HFFc6 (cell line): Measurements from ENCODE around the gene SLC5A8. TPM values are rescaled to one million over a fixed set of nuclear protein-coding genes. Genes with fewer than 3 reads are reported as not detected.

Source experiments
- DNase-seq: peaks from one replicate; pipeline ENCODE4 v3.0.0-alpha.2; 2018
- H3K27ac Mint-ChIP-seq: 2 replicates; pipeline ENCODE4 v1.8.0; 2020; ENCODE audit warnings: mild to moderate bottlenecking, mixed read lengths
- H3K27me3 Mint-ChIP-seq: 2 replicates; pipeline ENCODE4 v1.8.0; 2021; ENCODE audit warnings: mild to moderate bottlenecking, moderate library complexity, mixed read lengths; ENCODE audit not compliant: insufficient read depth
- H3K36me3 Mint-ChIP-seq: 2 replicates; pipeline ENCODE4 v1.8.0; 2021; ENCODE audit warnings: low read depth, mixed read lengths
- H3K4me1 Mint-ChIP-seq: 2 replicates; pipeline ENCODE4 v1.8.0; 2020; ENCODE audit warnings: low read depth, mixed read lengths
- H3K4me3 Mint-ChIP-seq: 2 replicates; pipeline ENCODE4 v1.8.0; 2020; ENCODE audit warnings: mild to moderate bottlenecking, moderate library complexity, mixed read lengths
- H3K9me3 Mint-ChIP-seq: 2 replicates; pipeline ENCODE4 v1.8.0; 2020; ENCODE audit warnings: mild to moderate bottlenecking, mixed read lengths
- long read RNA-seq: library from polyadenylated mRNA; unstranded; transcript quantifications from one replicate; pipeline ENCODE4 v2.0.0, GENCODE V29; 2019
- total RNA-seq, 6 experiments: library from RNA; stranded (reverse); fragmentation: NEBNext Ultra II Directional; extraction: Animal tissue kit (Norgen Biotek cat#: 25700); gene quantifications; 2 replicates in 1 of 6; 3 replicates in 5 of 6; pipeline ENCODE4 v1.2.3, GENCODE V29; 2021
- TF ChIP-seq, protein P1 (sequence below): fragments of 200-600 bp; sonication (generic); IDR thresholded peaks from 2 replicates; pipeline ENCODE4 v1.5.0; 2021; ENCODE audit warnings: antibody characterized with exemption, mild to moderate bottlenecking

The SLC5A8 gene, protein sequence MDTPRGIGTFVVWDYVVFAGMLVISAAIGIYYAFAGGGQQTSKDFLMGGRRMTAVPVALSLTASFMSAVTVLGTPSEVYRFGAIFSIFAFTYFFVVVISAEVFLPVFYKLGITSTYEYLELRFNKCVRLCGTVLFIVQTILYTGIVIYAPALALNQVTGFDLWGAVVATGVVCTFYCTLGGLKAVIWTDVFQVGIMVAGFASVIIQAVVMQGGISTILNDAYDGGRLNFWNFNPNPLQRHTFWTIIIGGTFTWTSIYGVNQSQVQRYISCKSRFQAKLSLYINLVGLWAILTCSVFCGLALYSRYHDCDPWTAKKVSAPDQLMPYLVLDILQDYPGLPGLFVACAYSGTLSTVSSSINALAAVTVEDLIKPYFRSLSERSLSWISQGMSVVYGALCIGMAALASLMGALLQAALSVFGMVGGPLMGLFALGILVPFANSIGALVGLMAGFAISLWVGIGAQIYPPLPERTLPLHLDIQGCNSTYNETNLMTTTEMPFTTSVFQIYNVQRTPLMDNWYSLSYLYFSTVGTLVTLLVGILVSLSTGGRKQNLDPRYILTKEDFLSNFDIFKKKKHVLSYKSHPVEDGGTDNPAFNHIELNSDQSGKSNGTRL
- total RNA-seq: not detected
- long read RNA-seq: 0 reads

GRCh38 chr12:101209319-101210302 lies at the start of gene SLC5A8:
SLC5A8 (minus strand) TSS chr12:101210238; CDS start chr12:101209848, 390 bp downstream.
- peaks cover 21% of the 10 kb centered on the region for H3K9me3 Mint-ChIP-seq
- no peak within 1 kb of the TSS for H3K27ac Mint-ChIP-seq
- no peaks in the 10 kb centered on the region; the same call in 1 of the 2 replicates for H3K27me3 Mint-ChIP-seq
- no peak within 1 kb of the TSS for H3K4me3 Mint-ChIP-seq
- H3K36me3 Mint-ChIP-seq: no peaks in the 10 kb centered on the region
- TF ChIP-seq, protein P1, sequence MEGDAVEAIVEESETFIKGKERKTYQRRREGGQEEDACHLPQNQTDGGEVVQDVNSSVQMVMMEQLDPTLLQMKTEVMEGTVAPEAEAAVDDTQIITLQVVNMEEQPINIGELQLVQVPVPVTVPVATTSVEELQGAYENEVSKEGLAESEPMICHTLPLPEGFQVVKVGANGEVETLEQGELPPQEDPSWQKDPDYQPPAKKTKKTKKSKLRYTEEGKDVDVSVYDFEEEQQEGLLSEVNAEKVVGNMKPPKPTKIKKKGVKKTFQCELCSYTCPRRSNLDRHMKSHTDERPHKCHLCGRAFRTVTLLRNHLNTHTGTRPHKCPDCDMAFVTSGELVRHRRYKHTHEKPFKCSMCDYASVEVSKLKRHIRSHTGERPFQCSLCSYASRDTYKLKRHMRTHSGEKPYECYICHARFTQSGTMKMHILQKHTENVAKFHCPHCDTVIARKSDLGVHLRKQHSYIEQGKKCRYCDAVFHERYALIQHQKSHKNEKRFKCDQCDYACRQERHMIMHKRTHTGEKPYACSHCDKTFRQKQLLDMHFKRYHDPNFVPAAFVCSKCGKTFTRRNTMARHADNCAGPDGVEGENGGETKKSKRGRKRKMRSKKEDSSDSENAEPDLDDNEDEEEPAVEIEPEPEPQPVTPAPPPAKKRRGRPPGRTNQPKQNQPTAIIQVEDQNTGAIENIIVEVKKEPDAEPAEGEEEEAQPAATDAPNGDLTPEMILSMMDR: no peak
- H3K4me1 Mint-ChIP-seq: no peaks in the 10 kb centered on the region
- no peak for DNase-seq

DNA sequence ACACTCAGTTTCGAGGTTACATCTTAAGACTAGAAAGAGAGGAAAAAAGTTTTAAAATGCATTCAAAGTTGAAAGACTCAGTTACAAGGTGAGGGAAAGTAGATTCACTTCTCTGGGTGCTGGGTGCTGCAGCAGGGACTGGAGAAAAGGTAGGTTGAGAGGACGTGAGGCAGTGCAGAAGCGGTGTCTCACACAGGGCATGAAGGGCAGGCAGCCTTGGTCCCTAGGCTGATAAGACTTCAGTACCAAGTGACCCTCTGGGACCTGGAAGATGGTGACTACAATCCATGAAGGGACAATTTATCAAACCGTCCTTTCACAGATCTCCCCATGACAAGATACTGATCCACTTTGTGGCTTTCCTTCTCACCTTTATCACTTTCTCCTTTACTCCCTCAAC lies 47.3 kb upstream of the SLC5A8 start:
- no peak overlapping the region for H3K27ac Mint-ChIP-seq
- H3K36me3 Mint-ChIP-seq: no peaks in the 10 kb centered on the region
- no peak for DNase-seq
- H3K4me3 Mint-ChIP-seq: no peak overlapping the region
- H3K4me1 Mint-ChIP-seq: no peaks in the 10 kb centered on the region
- peaks cover 23% of the 10 kb centered on the region; the same call in 1 of the 2 replicates for H3K9me3 Mint-ChIP-seq
- H3K27me3 Mint-ChIP-seq: no peaks in the 10 kb centered on the region; the same call in 1 of the 2 replicates
- TF ChIP-seq, protein P1: no peak

- peaks cover 23% of the 10 kb centered on the region; the same call in 1 of the 2 replicates for H3K9me3 Mint-ChIP-seq
- no peak for DNase-seq
- H3K36me3 Mint-ChIP-seq: no peaks in the 10 kb centered on the region
- no peak overlapping the region for H3K27ac Mint-ChIP-seq
- no peaks in the 10 kb centered on the region; the same call in 1 of the 2 replicates for H3K27me3 Mint-ChIP-seq
- TF ChIP-seq, protein P1: no peak
- no peak overlapping the region for H3K4me3 Mint-ChIP-seq
- no peaks in the 10 kb centered on the region for H3K4me1 Mint-ChIP-seq
Observed at GRCh38 chr12:101256266-101256665, 46.2 kb upstream of the SLC5A8 start.

DNA sequence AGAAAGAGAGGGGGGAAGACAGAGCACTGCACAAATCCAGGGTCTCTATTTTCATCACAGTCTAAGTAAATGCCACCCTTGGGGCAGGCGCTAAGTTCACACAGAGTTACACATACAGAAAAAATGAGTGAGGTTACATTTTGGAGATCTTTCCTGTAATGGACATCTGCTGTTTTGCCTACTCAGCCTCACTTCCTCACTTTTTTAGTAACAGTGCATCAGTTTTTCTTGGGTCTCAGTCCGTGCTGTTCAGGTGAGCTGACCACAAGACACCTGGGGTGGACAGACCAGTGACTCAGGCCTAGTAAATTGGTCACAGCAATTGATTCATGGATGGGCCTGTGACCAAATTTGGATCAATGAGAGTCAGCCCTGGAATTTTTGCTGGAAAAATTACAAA lies 33.6 kb upstream of the SLC5A8 start:
- Mint-ChIP-seq H3K4me3 (no peak overlapping the region), H3K27ac (no peak overlapping the region), H3K36me3 (no peaks in the 10 kb centered on the region; the same call in 1 of the 2 replicates), H3K27me3 (no peaks in the 10 kb centered on the region), H3K9me3 (no peaks in the 10 kb centered on the region), H3K4me1 (no peaks in the 10 kb centered on the region)
- TF ChIP-seq, protein P1: no peak
- no peak for DNase-seq

DNA sequence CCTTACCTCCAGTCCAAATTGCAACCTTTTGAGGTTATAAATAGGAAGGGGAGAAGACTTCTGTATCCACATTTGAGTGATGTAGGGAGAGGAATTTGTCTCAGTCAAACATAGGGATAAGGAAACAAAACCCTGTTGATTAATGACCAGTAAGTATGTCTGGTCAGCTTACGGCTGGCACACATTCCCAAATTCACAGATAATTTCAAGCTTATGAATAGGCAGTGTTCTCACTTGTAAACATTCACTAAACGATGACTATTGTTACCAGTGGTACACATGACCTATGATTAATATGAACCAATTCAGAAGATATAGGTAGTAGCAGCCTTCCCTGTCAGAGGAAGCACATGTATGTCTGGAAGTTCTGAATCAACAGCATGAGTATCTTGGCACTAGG lies 33.0 kb upstream of the SLC5A8 start:
- TF ChIP-seq, protein P1: no peak
- Mint-ChIP-seq H3K9me3 (no peaks in the 10 kb centered on the region), H3K4me3 (no peak overlapping the region), H3K36me3 (no peaks in the 10 kb centered on the region; the same call in 1 of the 2 replicates), H3K27ac (no peak overlapping the region), H3K27me3 (no peaks in the 10 kb centered on the region), H3K4me1 (no peaks in the 10 kb centered on the region)
- DNase-seq: no peak
